ENCODE results near the gene INSIG1. TPM values are rescaled to one million over a fixed set of nuclear protein-coding genes. Genes with fewer than 3 reads are reported as not detected.
A peak's percentile ranks its signal among the peaks of the same experiment; 100 is the strongest.

The INSIG1 gene
- polyA plus RNA-seq, 1 donor from 2014 or later, result 28.5 TPM

DNA sequence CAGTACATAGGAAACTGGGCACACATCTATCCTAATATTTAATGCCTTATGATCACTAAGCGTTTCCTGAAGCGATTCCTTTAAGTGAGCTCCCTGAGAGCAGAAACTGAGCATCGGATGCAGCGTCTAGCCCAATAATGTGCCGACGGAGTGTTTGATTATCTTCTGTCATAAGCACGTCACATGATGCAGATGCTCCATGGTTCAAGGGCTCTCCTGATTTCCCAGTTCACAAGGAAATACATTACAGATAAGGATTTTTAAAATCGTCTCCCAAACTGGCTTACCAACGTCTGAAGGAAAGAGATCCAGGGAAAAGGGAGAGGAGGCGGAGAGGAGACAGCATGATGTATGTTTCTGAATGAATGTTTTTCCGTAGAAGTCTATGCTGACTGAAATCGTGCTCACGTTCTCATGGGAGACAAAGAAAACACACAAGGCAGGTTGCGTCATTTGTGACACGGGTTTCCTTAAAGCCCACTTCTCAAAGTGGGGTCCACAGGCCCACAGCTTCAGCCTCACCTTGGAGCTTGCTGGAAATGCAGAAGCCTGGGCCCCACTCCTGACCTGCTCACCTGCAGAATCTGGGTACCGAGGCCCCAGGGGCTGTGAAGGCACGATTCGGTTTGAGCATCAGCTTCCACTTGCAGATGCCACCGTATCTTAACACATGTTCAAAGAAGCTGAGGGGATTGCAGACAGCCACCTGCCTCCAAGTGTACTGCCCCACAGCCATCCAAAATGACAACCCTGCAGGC is 21.5 kb upstream of the INSIG1 start:
- Mint-ChIP-seq H3K27me3 (peaks cover 27% of the 10 kb centered on the region), H3K27ac (no peak overlapping the region), H3K4me3 (no peak overlapping the region), H3K4me1 (no peaks in the 10 kb centered on the region), H3K9me3 (no peaks in the 10 kb centered on the region), H3K36me3 (peaks cover 2% of the 10 kb centered on the region)

DNA sequence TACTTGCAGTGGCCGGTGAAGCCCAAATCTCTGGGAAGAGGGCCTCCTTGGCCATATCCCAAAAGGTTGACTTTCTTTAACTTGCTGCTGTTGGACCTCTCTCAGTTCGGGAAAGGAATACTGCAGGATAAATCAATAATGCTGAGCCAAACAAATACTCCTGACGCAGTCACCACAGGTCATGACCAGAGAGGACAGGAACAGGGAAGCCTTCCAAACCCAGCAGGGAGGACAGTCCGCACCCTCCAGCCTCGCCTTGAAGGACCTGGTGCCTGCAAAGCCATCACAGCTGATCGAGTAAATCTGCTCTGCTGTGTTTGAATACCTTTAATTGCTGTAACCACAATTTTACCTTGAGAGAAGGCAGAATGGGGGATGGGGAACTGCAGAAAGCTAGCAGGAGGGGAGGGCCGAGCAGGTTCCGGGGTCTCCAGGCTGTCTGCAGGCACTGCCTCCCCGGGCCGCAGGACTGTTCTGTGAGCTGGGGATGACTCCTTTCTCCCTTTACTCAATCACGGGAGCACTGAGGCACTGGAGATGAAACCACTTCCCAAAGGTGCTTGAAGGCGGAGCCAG is 20.8 kb upstream of the INSIG1 start:
- Mint-ChIP-seq H3K4me1 (no peaks in the 10 kb centered on the region), H3K4me3 (no peak overlapping the region), H3K27ac (no peak overlapping the region), H3K9me3 (no peaks in the 10 kb centered on the region), H3K36me3 (peaks cover 2% of the 10 kb centered on the region), H3K27me3 (peaks cover 25% of the 10 kb centered on the region)

DNA sequence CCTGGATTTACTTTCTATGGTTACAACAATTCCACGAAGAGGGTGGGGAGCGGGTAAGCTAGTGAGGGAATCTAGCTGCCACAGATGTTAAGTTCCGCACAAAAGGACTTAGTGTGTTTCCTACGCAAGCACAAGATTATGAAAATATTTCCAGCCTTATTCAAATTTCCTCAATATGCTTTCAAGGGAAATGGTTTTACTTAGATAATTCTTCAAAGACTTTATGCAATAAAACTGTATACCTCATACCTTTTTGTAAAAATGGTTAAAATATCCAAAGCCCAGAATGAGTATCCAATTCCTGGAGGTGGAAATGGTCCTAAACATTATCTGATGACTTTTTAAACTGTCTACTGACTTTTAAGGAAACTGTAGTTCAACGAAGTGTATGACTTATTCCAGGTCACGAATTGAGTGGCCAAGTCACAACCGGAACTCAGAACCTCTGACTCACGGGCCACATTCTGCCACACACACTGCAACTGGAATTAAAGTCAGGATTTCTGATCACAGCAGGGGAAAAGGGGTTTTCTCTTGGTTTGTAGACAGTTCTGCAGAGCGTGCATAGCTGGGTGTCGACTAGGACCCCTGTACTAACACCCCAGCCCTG is 20.2 kb upstream of the INSIG1 start:
- H3K27me3 Mint-ChIP-seq, result peaks cover 26% of the 10 kb centered on the region
- H3K27ac Mint-ChIP-seq, result no peak overlapping the region
- H3K4me3 Mint-ChIP-seq, result no peak overlapping the region

DNA sequence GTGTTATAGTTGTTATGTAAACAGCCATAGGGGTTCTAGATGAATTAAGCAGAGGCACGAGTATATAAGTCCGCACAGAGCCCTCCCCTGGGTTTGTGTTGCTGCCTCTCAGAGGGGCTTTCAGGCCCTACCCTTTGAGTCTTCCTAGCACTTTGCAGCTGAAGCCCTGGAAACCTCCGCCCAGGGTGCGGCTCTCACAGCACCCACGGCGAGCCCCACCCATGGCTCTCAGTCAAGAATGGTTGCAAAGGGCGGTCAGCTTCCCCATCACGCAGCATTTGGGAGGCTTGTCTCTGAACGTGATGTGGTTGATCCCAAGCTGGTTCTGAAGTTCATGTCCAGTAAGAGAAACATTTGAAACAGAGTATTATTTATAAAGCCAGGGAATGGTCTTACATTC is 18.8 kb upstream of the INSIG1 start:
- Mint-ChIP-seq H3K27me3 (peaks cover 27% of the 10 kb centered on the region), H3K4me3 (no peak overlapping the region), H3K9me3 (no peaks in the 10 kb centered on the region), H3K36me3 (peaks cover 5% of the 10 kb centered on the region), H3K27ac (no peak overlapping the region), H3K4me1 (peaks cover 7 to 14% (median 10%) of the 10 kb centered on the region in 3 donors)

More for the DNA sequence above, 20.2 kb upstream of the INSIG1 start:
- peaks cover 2 to 3% (median 2%) of the 10 kb centered on the region in 3 donors for H3K4me1 Mint-ChIP-seq
- peaks cover 2% of the 10 kb centered on the region for H3K36me3 Mint-ChIP-seq
- no peaks in the 10 kb centered on the region for H3K9me3 Mint-ChIP-seq

DNA sequence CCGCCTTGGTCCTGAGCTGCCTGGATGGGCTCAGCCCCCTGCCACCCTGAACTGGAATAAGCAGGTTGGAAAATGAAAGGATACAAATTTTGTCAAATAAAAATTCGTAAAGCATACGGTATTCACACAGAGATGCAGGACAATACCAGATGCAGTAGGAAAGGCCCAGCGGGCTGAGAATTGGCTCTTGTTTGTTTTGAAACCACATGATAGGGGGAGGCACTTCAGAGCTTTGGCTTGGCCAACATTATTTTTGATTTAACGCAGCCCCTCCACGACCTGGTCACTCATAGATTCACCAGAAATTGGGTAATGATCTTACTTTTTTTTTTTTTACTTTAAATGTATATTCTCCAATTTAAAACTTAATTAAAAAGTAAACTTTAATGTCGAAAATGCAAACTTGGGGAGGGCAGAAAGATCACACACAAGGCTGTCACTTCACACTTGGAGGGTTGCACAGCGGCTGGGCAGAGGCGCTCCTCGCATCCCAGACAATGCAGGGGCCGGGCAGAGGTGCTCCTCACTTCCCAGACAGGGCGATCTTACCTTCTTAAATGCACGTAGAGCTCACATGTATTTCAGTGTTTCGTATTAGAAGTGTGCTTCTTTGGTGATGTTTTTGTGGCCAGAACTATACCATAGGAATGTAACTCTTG is 17.8 kb upstream of the INSIG1 start:
- peaks cover 25% of the 10 kb centered on the region for H3K27me3 Mint-ChIP-seq
- peaks cover 10 to 15% (median 11%) of the 10 kb centered on the region in 3 donors for H3K4me1 Mint-ChIP-seq
- no peak overlapping the region for H3K27ac Mint-ChIP-seq
- H3K9me3 Mint-ChIP-seq, result no peaks in the 10 kb centered on the region
- no peak overlapping the region for H3K4me3 Mint-ChIP-seq
- H3K36me3 Mint-ChIP-seq, result peaks cover 5% of the 10 kb centered on the region

DNA sequence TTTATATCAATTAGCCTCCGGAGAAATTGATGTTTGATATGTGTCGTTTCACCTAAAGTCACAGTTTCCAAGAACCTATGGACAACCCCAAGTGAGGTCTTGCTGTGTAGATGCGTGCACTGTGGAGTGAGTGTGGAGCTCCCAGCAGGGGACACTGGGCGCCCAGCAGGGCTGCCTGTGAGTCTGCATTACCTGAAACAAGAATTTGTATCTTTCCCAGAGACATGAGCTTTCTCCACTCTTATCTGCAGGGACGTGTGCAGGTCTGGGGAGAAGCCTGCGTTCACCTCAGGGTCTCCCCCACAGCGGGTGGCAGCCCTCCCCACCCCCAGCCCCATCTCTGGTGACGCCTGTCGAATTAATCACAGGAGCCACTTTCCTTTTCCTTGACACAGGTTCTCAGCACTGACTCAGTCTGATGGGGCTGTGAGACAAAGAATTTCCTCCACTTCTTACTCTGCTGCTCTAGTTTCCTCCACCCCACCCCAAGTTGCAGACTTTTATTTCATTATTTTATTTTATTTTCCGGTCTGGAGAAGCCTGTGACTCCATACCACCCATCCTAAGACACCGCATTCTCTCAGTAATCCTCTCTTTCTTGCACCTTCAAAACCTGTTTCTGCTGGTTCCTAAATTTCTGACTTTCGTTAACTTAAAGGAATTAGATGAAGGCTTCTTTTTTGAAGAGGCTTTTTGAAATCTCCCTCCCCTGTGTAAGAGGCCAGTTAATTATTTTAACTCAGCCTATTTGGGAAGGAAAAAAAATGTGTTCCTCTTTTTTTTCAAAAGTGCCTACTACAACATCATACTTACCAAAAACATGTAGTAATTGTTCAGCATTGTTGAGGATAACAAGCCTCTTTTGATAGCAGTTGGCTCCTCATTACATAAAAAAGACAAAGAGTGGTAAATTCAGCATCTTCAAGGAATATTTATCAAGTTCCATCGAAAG is 17.0 kb upstream of the INSIG1 start:
- peaks cover 15 to 22% (median 17%) of the 10 kb centered on the region in 3 donors for H3K4me1 Mint-ChIP-seq
- peaks cover 30% of the 10 kb centered on the region for H3K27me3 Mint-ChIP-seq
- H3K36me3 Mint-ChIP-seq, result peaks cover 5% of the 10 kb centered on the region
- H3K9me3 Mint-ChIP-seq, result no peaks in the 10 kb centered on the region
- no peak overlapping the region for H3K27ac Mint-ChIP-seq
- H3K4me3 Mint-ChIP-seq, result no peak overlapping the region

DNA sequence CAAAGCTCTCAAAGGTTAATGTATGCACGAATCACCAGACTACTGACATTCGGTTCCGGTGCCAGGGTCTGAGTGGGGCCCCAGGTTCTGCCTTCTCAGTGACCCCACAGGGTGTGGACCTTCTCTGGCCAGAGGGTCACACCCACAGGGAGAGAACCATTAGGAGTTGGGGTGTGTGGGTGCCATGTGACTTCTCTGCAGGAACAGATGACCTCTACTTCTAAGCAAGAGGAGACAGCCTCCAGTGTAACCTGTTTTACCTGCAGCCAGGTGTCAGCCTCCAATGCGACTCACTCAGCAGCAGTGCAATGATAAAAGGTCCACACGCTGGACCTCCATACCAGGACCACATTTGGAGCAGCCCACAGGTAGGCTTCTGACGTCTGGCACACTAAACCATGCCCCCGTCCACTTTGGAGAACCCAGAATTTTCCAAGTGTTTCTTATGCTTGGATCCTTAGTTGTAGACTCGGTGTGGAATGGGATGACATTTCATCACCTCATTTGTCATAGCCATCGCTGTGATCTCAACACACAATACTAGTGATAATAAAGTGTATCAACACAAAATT is 16.2 kb upstream of the INSIG1 start:
- H3K36me3 Mint-ChIP-seq, result peaks cover 5% of the 10 kb centered on the region

DNA sequence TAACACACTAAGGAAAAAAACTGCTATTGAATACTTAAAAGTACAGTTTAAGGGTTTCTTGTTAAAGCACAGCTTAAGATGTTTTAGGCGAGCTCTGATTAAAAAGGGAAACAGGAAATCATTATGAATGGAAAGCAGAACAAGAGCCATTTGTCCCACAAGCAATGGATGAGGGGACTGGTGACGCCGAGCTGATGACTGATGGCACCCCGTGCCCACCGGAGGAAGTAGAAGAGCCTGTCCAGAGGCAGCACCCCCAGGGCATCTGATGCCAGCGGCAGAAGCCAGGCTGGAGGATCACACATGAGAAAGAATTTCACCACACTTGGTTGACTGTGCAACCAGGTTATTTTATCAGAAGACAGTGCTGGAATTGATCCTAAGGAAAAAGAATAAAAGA is 15.0 kb upstream of the INSIG1 start:
- Mint-ChIP-seq H3K9me3 (no peaks in the 10 kb centered on the region), H3K4me1 (peaks cover 26 to 35% (median 27%) of the 10 kb centered on the region in 3 donors), H3K27me3 (peaks cover 33% of the 10 kb centered on the region), H3K27ac (no peak overlapping the region), H3K4me3 (peak overlapping the region in 2 of 4 donors; percentile 1 to 70), H3K36me3 (peaks cover 5% of the 10 kb centered on the region)

More for the DNA sequence above, 16.2 kb upstream of the INSIG1 start:
- H3K27ac Mint-ChIP-seq, result no peak overlapping the region
- no peak overlapping the region for H3K4me3 Mint-ChIP-seq
- no peaks in the 10 kb centered on the region for H3K9me3 Mint-ChIP-seq
- peaks cover 33% of the 10 kb centered on the region for H3K27me3 Mint-ChIP-seq
- H3K4me1 Mint-ChIP-seq, result peaks cover 22 to 30% (median 23%) of the 10 kb centered on the region in 3 donors

DNA sequence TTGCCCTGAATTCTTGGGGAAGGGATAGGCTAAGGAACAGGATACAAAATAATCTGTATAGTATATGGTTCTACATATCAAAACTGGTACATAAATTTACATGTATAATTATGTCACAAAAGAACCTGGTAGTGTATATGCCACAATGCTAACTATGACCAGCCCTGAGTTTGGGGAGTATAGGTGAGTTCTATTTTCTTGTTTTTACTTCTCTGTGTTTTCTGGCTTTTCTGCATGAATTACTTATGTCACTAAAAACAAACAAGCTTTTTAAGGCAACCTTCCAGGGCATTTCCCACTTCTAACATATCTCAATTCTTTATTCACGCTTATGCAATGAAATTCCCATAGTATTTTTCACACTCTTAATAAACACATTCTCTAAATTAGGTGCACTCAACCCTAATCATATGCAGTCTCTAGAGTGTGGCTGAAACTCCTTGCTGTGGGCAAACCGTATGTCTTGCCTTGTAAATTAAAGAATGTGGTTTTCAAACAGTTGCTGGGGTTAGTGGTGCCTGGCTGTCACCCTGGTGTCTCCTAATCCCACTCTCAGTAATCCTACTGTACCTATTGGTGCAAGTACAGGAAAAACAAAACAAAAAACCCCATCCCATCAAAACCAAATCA is 14.0 kb upstream of the INSIG1 start:
- H3K9me3 Mint-ChIP-seq, result no peaks in the 10 kb centered on the region

DNA sequence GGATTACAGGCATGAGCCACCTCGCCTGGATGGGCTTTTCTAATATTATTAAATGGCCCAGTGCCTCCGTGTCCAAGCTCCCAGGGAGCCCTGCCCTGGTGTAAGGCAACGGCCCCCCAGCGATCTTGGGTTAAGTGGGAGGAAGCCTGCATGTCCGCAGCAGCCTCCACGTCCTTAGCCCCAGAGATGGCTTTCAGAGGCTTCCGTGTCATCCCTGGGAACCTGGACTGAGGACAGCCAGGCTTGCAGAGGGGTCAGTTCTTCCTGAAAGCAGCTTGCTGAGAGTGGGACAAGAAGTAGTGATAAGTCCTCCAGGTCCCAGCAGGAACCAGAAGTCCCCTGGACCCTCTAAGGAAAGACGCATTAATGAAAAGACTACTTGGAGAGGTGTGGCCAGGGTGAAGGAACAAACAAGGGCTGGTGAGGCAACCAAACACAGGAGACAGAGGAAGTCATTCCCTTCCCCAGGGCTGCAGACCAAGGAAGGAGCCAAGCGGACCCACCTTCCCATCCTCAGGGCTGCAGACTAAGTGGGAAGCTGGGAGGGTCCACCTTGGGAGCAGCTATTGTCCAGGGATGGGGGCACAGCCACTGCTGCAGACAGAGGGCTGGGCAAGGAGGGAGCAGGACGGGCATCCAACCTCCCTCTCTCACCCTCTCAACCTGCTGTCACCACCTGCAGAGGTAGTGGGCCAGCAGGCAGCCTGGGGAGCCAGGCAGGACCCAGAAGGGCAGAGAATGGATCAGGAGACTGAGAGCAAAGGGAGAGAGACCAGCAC is 13.0 kb upstream of the INSIG1 start:
- H3K4me1 Mint-ChIP-seq, result peaks cover 26 to 35% (median 29%) of the 10 kb centered on the region in 3 donors
- H3K9me3 Mint-ChIP-seq, result no peaks in the 10 kb centered on the region
- H3K4me3 Mint-ChIP-seq, result peak overlapping the region in 2 of 4 donors; percentile 41 to 90
- H3K36me3 Mint-ChIP-seq, result peaks cover 7% of the 10 kb centered on the region
- no peak overlapping the region for H3K27ac Mint-ChIP-seq
- peaks cover 28% of the 10 kb centered on the region for H3K27me3 Mint-ChIP-seq

More for the DNA sequence above, 14.0 kb upstream of the INSIG1 start:
- H3K27ac Mint-ChIP-seq, result no peak overlapping the region
- H3K4me3 Mint-ChIP-seq, result peak overlapping the region in 1 of 4 donors; percentile 55
- H3K27me3 Mint-ChIP-seq, result peaks cover 35% of the 10 kb centered on the region
- peaks cover 7% of the 10 kb centered on the region for H3K36me3 Mint-ChIP-seq
- H3K4me1 Mint-ChIP-seq, result peaks cover 26 to 35% (median 29%) of the 10 kb centered on the region in 3 donors

DNA sequence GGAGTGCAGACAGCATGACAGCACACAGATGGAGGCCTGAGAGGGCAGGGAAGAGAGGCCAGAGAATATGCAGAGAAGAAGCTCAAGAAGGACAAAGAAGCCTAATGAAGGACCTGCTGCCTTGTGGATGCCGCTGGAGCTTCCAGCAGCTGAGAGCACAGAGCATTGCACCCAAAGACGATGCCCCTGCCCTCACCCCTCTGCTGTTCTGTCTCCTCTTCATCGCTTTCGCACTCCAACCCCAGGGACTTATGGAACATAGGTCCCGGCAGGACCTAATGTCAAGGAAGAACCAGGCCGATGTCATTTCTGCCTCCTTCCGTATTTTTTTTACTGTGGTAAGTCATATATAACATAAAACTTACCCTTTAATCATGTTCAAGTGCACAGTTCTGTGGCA is 12.3 kb upstream of the INSIG1 start:
- H3K27me3 Mint-ChIP-seq, result peaks cover 28% of the 10 kb centered on the region
- H3K4me1 Mint-ChIP-seq, result peaks cover 26 to 35% (median 29%) of the 10 kb centered on the region in 3 donors
- peaks cover 7% of the 10 kb centered on the region for H3K36me3 Mint-ChIP-seq
- H3K4me3 Mint-ChIP-seq, result peak overlapping the region; percentile 7 to 90 (median 68)
- no peak overlapping the region for H3K27ac Mint-ChIP-seq
- H3K9me3 Mint-ChIP-seq, result no peaks in the 10 kb centered on the region

DNA sequence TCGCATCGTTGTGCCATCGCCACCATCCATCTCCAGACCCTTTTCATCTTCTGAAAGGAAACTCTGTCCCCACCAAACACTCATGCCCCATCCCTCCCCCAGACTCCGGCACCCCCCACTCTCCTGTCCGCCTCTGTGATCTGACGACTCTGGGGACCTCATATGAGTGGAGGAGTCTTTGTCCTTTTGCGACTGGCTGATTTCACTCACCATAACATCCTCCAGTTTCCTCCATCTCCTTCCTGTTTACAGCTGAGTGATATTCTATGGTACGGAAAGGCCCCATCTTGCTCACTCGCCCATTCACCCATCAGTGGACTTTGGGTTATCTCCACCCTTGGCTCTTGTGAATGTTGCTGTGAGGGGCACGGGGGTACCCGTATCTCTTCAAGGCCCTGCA is 11.8 kb upstream of the INSIG1 start:
- H3K27ac Mint-ChIP-seq, result no peak overlapping the region
- peaks cover 31% of the 10 kb centered on the region for H3K27me3 Mint-ChIP-seq
- H3K9me3 Mint-ChIP-seq, result no peaks in the 10 kb centered on the region
- H3K36me3 Mint-ChIP-seq, result peaks cover 6% of the 10 kb centered on the region
- peaks cover 26 to 35% (median 32%) of the 10 kb centered on the region in 3 donors for H3K4me1 Mint-ChIP-seq
- peak overlapping the region; percentile 7 to 90 (median 48) for H3K4me3 Mint-ChIP-seq

DNA sequence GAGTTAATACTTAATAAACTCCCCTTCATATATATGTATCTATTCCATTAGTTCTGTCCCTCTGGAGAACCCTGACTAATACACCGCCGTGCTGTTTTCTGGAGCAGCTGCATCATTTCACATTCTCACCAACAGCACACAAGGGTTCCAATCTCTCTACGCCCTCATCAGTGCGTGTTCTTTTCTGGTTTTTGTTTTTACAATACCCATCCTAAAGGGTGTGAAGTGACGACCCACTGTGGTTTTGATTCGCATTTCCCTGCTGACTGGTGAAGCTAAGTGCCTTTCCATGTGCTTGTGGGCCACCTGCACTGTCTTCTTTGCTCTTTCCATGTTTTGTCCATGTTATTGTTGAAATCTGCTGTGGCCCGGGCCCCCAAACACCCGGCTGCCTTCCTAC is 11.0 kb upstream of the INSIG1 start:
- H3K4me1 Mint-ChIP-seq, result peaks cover 26 to 35% (median 32%) of the 10 kb centered on the region in 3 donors
- H3K27ac Mint-ChIP-seq, result peak overlapping the region in 1 of 3 donors; percentile 23
- H3K4me3 Mint-ChIP-seq, result peak overlapping the region in 1 of 4 donors; percentile 25
- no peaks in the 10 kb centered on the region for H3K9me3 Mint-ChIP-seq
- H3K36me3 Mint-ChIP-seq, result peaks cover 6% of the 10 kb centered on the region
- peaks cover 31% of the 10 kb centered on the region for H3K27me3 Mint-ChIP-seq

Data from IgD-negative memory B cell (primary cell).